Activated CD4-positive, alpha-beta T cell treated with anti-CD3 and anti-CD28 coated beads for 24 hours (primary cell): ENCODE measurements around the gene BPI.
"Not testable (repeated sequence)": the region's sequence is repeated elsewhere in the genome, so short reads cannot be mapped to it uniquely, and the experiment has no call there.

Experiments
- DNase-seq, 2 donors: peaks; one replicate each; pipeline ENCODE4 v3.0.0-alpha.2; 2020; ENCODE audit warnings: low read depth in 2 of 2

Gene BPI

DNA sequence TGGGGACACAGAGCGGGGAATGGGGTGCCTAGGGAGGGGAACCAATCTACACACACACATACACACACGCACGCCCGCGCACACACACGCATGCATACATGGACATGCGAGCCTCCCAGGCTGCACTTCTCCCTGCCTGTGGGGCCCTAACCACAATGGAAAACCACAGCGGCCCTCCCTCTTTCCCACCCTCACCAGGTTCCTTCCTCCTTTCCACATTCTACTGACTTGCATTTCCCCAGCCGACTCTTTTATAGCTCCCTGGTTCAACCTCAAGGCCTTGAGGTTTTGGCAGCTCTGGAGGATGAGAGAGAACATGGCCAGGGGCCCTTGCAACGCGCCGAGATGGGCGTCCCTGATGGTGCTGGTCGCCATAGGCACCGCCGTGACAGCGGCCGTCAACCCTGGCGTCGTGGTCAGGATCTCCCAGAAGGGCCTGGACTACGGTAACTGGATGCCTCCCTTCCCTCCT, at the start of gene BPI:
Gene BPI, plus strand, starts transcription at position 249 of the 472 bp plus-strand sequence. Its CDS starts 68 bp downstream, at position 317.
- no peak for DNase-seq

DNA sequence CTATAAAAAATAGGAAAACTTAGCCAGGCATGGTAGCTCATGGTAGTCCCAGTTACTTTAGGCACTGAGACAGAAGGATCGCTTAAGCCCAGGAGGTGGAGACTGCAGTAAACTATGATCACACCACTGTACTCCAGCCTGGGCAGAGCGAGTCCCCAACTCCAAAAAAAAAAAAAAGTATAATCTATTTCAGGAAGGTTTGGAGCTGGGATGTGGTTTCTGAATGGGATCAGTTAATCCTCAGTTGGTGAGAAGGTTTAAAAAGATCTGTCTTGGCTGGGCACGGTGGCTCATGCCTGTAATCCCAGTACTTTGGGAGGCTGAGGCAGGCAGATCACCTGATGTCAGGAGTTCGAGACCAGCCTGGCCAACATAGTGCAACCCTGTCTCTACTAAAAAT, 49.3 kb upstream of the BPI start:
- not testable (repeated sequence) for DNase-seq

DNA sequence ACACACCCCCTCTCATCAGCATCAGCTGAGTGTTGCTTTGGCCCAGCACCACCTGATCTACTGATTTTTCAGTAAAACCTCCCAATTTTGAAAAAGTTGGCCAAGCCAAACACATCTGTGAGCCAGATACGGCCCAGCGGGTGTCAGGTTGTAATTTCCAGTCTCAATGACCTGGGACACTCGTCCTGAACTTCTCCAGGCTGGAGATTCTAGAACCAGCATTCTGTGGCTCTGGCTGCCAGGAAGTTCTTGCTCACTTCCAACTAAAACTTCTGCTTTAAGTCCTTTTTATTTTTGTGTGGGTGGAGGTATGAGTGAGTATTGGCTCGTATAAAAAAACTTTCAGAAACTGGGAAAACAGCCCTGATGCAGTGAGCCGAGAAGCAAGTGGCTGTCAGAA, 48.6 kb upstream of the BPI start:
- DNase-seq, result no peak

DNA sequence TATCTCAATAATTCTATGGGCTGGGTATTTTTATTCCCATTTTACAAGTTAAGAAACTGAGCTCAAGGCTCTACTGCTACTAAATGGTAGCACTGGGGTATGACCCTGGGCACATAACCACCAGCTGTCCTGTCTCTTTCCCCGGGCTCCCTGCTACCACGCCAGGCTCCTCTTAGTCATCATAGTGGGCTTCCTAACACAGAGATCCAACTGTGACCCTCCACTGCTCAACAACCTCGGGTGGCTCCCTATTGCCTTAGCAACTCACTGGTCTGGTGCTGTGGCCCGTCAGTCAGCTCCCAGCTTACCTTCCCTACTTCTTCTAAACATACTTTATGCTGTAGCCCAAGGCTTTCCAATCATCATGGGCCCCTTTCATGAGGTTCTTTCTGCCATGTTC, 47.9 kb upstream of the BPI start:
- DNase-seq, result no peak

DNA sequence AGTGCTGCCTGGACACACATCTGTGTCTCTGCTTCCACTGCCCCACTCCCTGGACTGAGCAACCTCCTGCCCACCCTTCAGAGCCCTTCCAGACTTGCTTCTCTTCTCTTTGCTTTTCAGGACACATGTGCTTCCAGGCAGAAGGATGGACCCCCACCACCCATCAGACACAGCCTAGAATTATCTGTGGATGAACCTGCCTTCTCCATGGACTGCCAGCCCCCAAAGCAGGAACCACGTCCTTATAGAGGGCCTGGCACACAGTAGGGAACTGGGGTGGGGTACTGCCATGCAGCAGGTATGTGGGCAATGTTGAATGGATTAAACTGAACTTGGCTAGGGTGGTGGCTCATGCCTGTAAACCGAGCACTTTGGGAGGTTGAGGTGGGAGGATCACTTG, 47.0 kb upstream of the BPI start:
- no peak for DNase-seq

DNA sequence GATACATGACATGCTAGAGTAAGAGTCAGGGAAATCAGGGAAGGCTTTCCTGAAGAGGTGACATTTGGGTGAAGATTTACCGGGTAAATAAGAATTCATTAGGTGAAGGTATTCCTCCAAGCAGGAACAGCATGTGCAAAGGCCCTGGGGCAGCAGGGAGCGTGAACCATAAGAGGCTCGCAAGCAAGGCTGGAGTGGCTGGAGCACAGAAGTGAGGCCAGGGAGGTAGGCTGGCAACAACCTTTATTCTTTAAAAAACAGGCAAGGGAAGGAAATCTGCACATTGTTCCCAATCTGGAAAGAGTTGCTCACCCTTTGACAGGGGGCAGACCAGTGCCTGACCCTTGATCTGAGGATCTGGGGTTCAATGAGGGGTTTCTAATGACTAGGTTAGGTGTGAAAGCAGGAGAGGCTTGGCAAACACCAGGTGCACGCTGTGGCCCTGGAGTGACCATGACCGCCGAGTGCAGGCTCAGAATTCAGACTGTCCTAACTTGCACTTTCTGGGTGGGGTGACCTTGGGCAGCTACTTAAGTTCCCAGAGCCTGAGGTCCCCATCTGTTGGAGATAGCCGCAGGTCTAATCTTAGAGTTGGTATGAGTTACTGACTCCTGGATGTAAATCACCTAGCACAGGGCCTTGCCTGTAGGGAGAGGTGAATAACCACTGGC, 45.3 kb upstream of the BPI start:
- DNase-seq, result no peak

DNA sequence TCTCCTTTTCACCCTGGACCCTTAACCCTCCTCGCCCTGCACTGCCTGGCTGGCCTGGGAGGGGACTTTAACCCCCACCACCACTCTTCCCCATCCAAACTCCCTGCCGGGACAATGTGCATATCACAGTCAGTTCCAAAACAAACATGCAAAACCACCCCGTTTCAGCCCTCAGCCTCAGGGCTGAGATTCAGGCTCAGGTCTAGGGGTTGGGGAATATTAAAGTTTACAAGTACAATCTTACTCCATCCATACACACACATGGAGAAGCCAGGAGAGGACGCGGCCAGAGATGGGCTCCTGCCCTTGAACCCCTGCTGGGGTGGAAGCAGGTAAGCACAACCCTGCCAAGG, 44.0 kb upstream of the BPI start:
- DNase-seq, result no peak

DNA sequence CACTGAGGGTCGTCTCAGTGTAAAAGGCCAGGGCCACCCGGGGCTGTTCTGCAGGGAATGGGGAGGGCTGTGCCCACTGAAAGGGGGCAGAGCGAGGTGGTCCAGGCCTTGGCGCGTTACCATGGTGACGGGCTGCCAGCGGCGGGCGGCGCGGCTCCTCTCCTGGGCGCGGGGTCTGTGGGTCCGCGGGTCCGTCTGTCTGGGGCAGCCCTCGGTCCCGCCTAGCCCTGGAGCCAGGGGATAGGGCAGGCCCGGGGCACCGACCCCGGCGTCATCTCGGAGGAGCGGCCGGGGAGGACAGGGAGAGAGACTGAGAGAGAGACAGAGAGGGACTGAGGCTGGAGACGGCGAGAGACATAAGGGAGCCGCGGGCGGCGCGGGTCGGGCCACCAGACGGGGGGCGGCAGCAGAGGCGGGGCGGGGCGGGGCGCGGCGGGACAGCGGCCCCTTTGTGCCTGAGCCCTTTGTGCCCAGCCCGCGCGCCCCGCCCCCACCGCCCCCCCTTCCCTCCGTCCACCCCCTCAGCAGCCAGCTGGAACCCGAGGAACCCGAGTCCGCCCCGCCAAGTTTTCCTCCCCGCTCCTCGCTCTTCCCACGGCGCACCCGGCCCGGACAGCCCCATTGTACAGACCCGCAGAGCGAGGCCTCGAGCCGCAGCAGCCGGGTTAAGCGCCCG, 43.4 kb upstream of the BPI start, which contains the start of gene KIAA1755:
Gene KIAA1755, minus strand, starts transcription at position 358 of the 676 bp plus-strand sequence. Its CDS starts 235 bp downstream, at position 123.
- no peak for DNase-seq

DNA sequence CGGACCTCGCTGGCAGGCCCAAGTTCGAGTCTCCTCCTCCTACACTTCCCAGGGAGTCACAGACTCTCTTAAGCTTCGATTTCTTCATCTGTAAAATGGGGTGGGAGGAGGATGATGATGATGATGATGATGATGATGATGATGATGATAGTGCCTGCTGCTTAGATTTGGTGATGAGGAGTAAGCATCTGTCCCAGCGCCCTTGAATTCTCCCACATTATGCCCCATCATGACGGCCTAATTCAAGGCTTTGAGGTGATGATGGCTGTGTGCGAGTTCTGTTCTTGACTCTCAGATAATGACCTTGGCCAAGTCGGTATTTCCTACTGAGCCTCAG, 42.9 kb upstream of the BPI start:
- no peak for DNase-seq

DNA sequence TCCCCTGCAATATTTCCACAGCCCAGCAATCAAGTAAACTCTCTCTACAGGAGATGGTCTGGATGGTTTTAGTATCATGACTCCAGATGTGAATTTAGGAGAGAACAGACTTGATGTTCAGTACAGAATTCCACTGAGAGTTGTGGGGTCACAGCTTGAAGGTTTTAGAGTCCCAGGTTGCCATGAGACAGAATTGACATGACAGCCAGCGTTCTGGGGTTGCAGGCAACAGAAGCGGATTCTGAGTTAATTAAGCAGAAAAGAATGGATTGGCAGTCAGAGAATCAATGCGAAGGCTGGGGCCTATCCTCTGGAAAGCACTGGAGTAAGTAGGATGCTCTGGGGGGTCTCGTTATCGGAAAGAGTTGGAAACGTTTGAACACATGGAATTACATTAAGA, 41.0 kb upstream of the BPI start:
- DNase-seq, result no peak

DNA sequence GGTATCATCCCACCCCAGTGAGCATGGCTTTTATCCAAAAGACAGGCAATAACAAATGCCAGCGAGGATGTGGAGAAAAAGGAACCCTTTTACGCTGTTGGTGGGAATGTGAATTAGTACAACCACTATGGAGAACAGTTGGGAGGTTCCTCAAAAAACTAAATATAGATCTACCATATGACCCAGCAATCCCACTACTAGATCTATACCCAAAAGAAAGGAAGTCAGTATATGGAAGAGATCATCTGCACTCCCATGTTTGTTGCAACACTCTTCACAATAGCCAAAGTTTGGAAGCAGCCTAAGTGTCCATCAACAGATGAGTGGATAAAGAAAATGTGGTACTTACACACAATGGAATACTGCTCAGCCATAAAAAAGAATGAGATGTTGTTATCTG, 37.5 kb upstream of the BPI start:
- no peak for DNase-seq

DNA sequence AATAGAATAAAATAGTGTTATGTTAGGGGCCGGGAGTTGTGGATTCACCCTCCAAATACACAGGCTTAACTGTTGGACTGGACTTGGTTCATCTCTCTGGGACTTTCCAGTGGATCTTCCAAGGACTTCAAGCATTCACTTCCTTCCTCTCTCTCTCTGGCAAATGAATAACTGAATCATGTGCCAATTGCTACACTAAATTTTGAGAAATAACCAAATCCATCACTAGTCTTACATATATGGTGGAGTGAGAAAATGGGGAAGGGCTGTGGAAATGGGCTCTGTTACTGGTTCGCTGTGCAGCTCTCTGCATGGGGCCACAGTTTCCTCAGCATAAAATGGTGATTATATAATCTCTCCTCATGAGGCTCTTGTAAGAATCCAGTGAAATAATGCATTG, 36.7 kb upstream of the BPI start:
- DNase-seq, result no peak

DNA sequence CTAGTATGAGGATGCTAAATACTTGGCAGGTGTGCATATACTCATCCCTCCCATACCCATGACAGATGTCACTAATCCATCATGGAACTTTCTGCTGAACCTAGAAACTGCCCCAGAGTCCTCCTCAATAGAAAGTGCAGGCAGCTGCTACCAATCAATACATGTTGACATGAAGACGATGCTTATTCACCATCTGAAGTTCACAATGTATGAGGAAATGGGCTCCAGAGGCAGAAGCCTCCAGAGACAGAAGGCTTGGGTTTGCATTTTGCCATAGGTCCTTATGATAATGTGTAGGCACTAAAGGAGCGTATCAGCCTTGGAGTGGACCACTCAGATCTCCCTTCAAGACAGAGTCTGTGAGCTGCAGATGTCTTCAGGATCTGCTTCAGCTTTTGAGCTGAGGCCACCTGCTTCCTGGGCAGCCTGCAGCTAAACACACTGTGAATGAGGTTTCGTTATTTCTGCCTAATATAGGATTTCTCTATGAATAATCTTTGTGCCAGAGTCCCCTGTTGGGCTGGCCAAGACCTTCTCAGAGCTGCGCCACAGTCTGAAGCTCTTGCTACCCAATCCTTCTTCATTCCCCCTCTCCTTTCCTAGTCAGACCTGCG, 35.9 kb upstream of the BPI start:
- DNase-seq, result no peak

DNA sequence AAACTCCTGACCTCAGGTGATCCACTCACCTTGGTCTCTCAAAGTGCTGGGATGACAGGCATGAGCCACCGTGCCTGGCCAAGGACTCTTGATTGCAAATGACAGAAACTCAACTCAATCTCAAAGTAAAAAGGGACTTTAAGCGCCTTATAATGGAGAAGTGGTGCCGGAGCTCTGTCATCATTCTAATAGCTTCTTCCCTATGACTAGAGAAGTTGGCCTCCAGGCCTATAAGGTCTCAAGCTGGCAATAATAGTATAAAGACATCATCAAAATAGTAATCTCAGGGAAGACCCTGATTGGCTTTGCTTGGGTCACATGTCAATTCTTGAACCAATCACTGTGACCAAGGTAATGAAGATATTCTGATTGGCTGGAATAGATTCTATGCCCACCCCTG, 34.9 kb upstream of the BPI start:
- no peak for DNase-seq

DNA sequence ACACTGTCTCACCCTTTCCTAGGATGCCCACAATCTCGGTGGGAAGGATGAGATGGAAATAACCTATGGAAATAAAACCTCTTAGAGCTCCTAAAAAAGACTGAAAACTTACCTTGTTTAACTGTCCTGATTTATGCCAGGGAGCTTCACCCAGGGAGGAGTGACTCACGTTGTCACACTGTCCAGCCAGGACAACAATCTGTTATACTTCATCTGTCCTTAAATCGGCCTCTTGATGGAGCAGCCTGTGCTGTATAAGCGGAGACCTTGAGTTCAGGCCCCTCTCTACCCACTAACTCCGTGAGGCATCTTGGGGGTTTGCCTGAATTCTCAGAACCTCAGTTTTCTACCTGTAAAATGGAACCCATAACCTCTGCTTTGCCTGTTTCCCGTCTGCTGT, 34.2 kb upstream of the BPI start:
- no peak for DNase-seq

DNA sequence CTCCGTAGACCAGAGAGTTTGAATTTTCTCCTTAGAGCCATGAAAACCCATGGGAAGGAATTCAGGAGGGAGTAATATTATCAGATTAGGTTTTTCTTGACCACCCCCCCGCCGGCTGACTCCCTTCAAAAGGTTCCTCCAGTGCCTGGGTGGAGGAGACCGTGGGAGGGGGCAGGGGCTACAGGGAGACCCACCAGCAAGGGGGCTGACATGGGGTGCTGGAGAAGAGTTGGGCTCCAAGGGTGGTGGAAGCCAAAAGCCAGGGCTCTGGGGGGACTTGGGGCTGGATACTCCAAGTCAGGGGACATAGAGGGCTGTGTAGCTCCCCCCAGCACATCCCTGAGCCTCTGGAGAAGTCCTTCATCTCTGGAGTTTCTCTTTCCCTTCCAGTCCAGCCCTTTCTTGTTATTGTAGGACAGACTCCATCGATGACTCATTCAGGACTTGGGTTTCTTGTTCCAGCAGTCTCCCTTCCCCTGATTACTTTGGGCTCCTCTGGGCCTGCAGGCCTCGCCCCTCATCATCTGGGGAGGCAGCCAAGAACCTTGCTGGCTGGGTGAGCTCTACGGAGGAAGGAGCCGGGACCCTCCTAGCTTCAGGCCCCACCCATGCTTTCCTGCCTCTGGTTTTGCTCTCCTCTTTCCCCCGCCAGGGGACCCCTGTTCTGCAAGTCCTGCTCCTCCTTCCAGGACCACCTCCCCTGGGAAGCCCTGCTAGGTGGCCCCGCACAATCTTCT, 32.9 kb upstream of the BPI start:
- DNase-seq, result no peak

DNA sequence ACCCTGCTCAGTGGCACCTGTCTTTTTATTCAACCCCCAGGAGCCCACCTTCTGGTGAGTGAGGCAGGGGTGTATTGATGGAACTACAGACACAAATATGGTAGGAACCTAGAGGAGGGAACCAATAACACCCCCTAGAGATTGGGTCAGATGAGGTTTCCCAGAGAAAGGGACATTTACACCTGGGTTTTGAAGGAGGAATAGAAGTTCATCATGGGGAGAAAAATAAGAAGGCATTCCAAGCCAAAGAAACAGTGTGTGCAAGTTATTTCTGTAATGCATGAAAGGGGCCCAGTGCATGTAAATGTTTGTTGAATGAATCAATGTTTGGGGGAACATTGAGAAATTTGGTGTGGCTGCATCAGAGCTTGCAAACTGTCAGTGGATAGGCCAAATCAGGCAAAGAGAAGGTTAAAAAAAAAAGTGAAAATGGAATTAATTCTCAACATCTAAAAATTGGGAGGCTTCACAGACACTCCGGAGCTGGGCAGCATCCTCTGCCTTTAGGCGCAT, 32.3 kb upstream of the BPI start:
- DNase-seq, result no peak

DNA sequence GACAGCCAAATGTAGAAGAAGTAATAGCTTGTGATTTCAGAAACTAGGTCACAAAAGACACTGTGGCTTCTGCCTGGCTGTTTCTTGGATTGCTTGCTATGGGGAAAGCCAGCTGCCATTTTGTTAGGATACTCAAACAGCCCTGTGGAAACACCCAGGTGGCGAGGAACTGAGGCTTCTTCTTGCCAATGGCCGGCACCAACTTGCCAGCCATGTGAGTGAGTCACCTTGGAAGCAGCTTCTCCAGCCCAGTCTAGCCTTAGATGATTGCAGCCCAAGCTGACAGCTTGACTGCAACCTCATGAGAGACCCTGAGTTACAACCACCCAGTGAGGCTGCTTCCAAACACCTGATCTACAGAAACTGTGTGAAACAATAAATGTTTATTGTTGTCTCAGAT, 31.6 kb upstream of the BPI start:
- DNase-seq, result no peak

DNA sequence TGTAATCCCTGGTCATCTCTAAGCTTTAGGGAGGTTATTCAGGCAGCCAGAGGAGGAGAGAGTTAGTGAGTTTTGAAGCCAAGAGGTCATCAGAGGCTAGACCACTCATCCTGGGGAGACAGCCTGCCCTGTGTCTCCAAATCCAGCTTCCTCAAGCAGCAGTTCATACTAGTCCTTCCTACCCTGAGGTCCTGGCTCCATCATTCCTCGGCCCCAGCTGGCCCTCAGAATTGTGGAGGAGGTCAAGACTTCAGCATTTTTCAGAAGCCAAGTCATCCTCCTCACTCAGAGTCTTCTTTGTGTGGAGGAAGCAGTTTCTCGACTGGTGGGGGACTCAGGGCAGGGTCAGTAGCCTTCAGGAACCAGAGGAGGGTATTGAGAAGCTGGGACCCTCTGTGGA, 31.0 kb upstream of the BPI start:
- DNase-seq, result no peak

DNA sequence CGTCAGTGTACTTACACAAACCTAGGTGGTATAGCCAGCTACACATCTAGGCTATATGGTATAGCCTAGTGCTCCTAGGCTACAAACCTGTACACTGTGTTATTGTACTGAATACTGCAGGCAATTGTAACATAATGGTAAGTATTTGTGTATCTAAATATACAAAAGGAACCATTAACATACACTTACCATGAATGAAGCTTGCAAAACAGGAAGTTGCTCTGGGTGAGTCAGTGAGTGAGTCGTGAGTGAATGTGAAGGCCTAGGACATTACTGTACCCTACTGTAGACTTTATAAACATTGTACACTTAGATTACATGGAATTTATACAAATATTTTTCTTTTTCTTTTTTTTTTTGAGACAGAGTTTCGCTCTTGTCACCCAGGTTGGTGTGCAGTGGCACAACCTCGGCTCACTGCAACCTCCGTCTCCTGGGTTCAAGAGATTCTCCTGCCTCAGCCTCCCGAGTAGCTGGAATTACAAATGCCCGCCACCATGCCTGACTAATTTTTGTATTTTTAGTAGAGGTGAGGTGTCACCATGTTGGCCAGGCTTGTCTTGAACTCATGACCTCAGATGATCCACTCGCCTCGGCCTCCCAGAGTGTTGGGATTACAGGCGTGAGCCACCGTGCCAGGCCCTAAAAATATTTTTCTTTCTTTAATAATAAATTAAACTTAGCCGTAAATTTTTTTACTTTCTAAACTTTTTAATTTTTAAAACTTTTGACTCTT, 28.0 kb upstream of the BPI start:
- DNase-seq, result no peak

DNA sequence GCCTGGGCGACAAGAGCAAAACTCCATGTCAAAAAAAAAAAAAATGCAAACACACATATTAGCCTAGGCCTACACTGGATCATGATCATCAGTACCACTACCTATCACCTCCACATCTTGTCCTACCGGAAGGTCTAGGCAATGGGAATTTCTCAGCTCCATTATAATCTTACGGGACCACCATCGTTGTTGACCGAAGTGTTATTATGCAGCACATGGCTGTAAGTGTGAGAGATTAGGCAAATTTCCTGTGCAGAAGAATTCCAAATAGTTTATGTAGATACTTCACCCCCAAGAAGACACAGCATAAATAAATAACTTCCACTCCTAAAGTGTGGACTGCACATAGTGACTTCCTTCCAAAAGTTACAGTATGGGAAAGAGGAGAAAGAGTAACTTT, 26.7 kb upstream of the BPI start:
- DNase-seq, result no peak

DNA sequence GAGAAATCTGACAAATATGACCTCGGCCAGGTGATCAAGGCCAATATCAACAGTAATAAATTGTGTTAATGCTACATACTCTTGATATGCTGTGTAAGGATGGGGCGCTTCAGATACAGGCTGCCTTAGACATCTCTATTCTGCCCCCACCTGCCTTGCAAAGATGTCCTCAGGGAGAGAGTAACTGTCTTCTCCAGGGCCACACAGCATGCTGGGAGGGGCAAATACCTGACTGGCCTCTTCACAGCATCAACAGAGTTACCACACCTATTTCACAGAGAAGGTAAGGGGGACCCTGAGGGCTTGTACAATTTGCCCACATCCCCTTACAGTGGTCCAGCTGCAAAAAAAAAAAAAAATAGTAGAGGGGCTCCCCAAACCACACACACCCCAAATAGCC, 26.3 kb upstream of the BPI start:
- no peak for DNase-seq
